H1 (cell line): Measurements from ENCODE around the gene SPTAN1. TPM values are rescaled to one million over a fixed set of nuclear protein-coding genes. Genes with fewer than 3 reads are reported as not detected.

ENCODE experiments used
- CTCF ChIA-PET: fragments of 300-600 bp; sonication (Branson Sonifier 250); formaldehyde crosslinking; loops from one replicate; lab custom pipeline; 2021; ENCODE audit not compliant: partially characterized antibody; lab: Charles Lee
- POLR2A ChIA-PET: fragments of 300-600 bp; sonication (Branson Sonifier 250); formaldehyde crosslinking; loops from one replicate; lab custom pipeline; 2021; ENCODE audit warnings: inconsistent platforms; ENCODE audit not compliant: partially characterized antibody; lab: Charles Lee
- DNase-seq, 2 experiments: peaks; one replicate each; pipeline versions ENCODE4 v3.0.0 to v3.0.0-alpha.2; 2010 to 2022; ENCODE audit warnings: low spot score in 2 of 2, low read depth in 1 of 2, mixed read lengths in 1 of 2
- FAIRE-seq: peaks from 2 replicates; lab custom pipeline; 2011; peaks lifted over from hg19 to GRCh38; lab: Jason Lieb, UNC
- H2AFZ ChIP-seq: 2 replicates; pipeline ENCODE4 v1.8.1; 2012; ENCODE audit warnings: low read length, inconsistent platforms
- H2AK5ac ChIP-seq: 2 replicates; pipeline ENCODE4 v1.6.1; 2013; ENCODE audit warnings: low read depth, low read length
- H2BK120ac ChIP-seq: replicated peaks from 2 replicates; pipeline ENCODE3; 2013; ENCODE audit warnings: low read depth, low read length, inconsistent platforms
- H2BK12ac ChIP-seq: 2 replicates; pipeline ENCODE4 v1.6.1; 2013; ENCODE audit warnings: low read depth, low read length
- H2BK15ac ChIP-seq: 2 replicates; pipeline ENCODE4 v1.6.1; 2013; ENCODE audit warnings: low read length
- H2BK20ac ChIP-seq: 2 replicates; pipeline ENCODE4 v1.6.1; 2013; ENCODE audit warnings: low read length
- H2BK5ac ChIP-seq: 2 replicates; pipeline ENCODE4 v1.6.1; 2013; ENCODE audit warnings: low read depth, low read length
- H3K14ac ChIP-seq: 2 replicates; pipeline ENCODE4 v1.6.1; 2013; ENCODE audit warnings: inconsistent platforms; ENCODE audit not compliant: insufficient read length
- H3K18ac ChIP-seq: 2 replicates; pipeline ENCODE4 v1.6.1; 2013; ENCODE audit warnings: low read length; ENCODE audit errors: extremely low read depth
- H3K23ac ChIP-seq: 2 replicates; pipeline ENCODE4 v1.6.1; 2013; ENCODE audit warnings: inconsistent platforms; ENCODE audit not compliant: insufficient read length
- H3K23me2 ChIP-seq: 2 replicates; pipeline ENCODE4 v1.6.1; 2013; ENCODE audit warnings: low read depth, low read length
- H3K27ac ChIP-seq: 2 replicates; pipeline ENCODE4 v1.6.1; 2011; ENCODE audit warnings: low read depth, low read length, inconsistent platforms
- H3K27me3 ChIP-seq, 4 experiments: replicated peaks in 1 of 4; 1 replicate in 1 of 4; 2 replicates in 3 of 4; pipeline versions ENCODE4 v1.6.1 to v1.8.1; 2011 to 2013; ENCODE audit warnings: low read length in 3 of 4, mild to moderate bottlenecking in 3 of 4, inconsistent platforms in 2 of 4, mixed read lengths in 2 of 4, moderate library complexity in 1 of 4; ENCODE audit not compliant: control insufficient read depth in 3 of 4, insufficient read depth in 3 of 4; ENCODE audit errors: extremely low read depth in 1 of 4
- H3K36me3 ChIP-seq, 4 experiments: 2 replicates each; pipeline versions ENCODE4 v1.6.1 to v1.8.1; 2011 to 2013; ENCODE audit warnings: mild to moderate bottlenecking in 4 of 4, low read length in 3 of 4, moderate library complexity in 2 of 4, control low read depth in 1 of 4, inconsistent platforms in 1 of 4; ENCODE audit not compliant: insufficient read depth in 4 of 4, control insufficient read depth in 2 of 4
- H3K4ac ChIP-seq: replicated peaks from 2 replicates; pipeline ENCODE3; 2013; ENCODE audit warnings: low read length, low read depth, mixed read lengths, inconsistent platforms; ENCODE audit not compliant: insufficient read length
- H3K4me1 ChIP-seq, 4 experiments: replicated peaks in 1 of 4; 1 replicate in 1 of 4; 2 replicates in 3 of 4; pipeline versions ENCODE4 v1.6.1 to v1.8.1; 2011 to 2013; ENCODE audit warnings: low read length in 3 of 4, inconsistent platforms in 2 of 4, mixed read lengths in 1 of 4; ENCODE audit not compliant: insufficient read depth in 4 of 4, control insufficient read depth in 3 of 4
- H3K4me2 ChIP-seq, 2 experiments: 2 replicates each; pipeline versions ENCODE4 v1.6.1 to v1.8.1; 2011 to 2013; ENCODE audit warnings: low read depth in 2 of 2, low read length in 2 of 2, control low read depth in 1 of 2, inconsistent platforms in 1 of 2, mild to moderate bottlenecking in 1 of 2; ENCODE audit not compliant: insufficient read depth in 1 of 2
- H3K4me3 ChIP-seq, 4 experiments: fragments of 200-600, 300-600 bp in 1 of 4; sonication (generic), shearing (Covaris generic), sonication (Bioruptor Twin) in 1 of 4; 2 replicates each; pipeline versions ENCODE4 v1.5.1 to v1.8.1; 2011 to 2016; ENCODE audit warnings: low read length in 4 of 4, low read depth in 3 of 4, control low read depth in 2 of 4, inconsistent platforms in 2 of 4, mild to moderate bottlenecking in 2 of 4, mixed read lengths in 1 of 4, moderate library complexity in 1 of 4; ENCODE audit not compliant: insufficient read depth in 2 of 4; ENCODE audit errors: extremely low read depth in 1 of 4
- H3K56ac ChIP-seq: replicated peaks from 2 replicates; pipeline ENCODE3; 2013; ENCODE audit warnings: low read depth, mild to moderate bottlenecking, mixed read lengths, low read length, inconsistent platforms; ENCODE audit not compliant: insufficient read length
- H3K79me1 ChIP-seq: 2 replicates; pipeline ENCODE4 v1.6.1; 2013; ENCODE audit warnings: low read depth, low read length, control low read depth
- H3K79me2 ChIP-seq, 2 experiments: 2 replicates each; pipeline versions ENCODE4 v1.6.1 to v1.8.1; 2012 to 2013; ENCODE audit warnings: low read length in 2 of 2, mild to moderate bottlenecking in 2 of 2, inconsistent platforms in 1 of 2; ENCODE audit not compliant: insufficient read depth in 2 of 2, control insufficient read depth in 1 of 2
- H3K9ac ChIP-seq, 4 experiments: replicated peaks in 1 of 4; 1 replicate in 1 of 4; 2 replicates in 3 of 4; pipeline versions ENCODE4 v1.6.1 to v1.8.1; 2011 to 2013; ENCODE audit warnings: low read depth in 3 of 4, low read length in 3 of 4, control low read depth in 2 of 4, mild to moderate bottlenecking in 2 of 4, moderate library complexity in 2 of 4, inconsistent platforms in 1 of 4; ENCODE audit errors: extremely low read depth in 1 of 4
- H3K9me3 ChIP-seq, 2 experiments: 2 replicates each; pipeline versions ENCODE4 v1.6.1 to v1.8.1; 2012 to 2013; ENCODE audit warnings: mild to moderate bottlenecking in 2 of 2, moderate library complexity in 2 of 2, control low read depth in 1 of 2, inconsistent platforms in 1 of 2, low read depth in 1 of 2, low read length in 1 of 2, mixed read lengths in 1 of 2; ENCODE audit not compliant: insufficient read depth in 2 of 2
- H4K20me1 ChIP-seq, 2 experiments: replicated peaks in 1 of 2; 2 replicates each; pipeline versions ENCODE3 to v1.8.1; 2011 to 2013; ENCODE audit warnings: inconsistent platforms in 2 of 2, low read length in 2 of 2, mild to moderate bottlenecking in 1 of 2; ENCODE audit not compliant: insufficient read depth in 2 of 2, control insufficient read depth in 1 of 2
- H4K5ac ChIP-seq: 2 replicates; pipeline ENCODE4 v1.6.1; 2013; ENCODE audit warnings: low read length, low read depth, mixed read lengths, inconsistent platforms; ENCODE audit not compliant: insufficient read length
- H4K8ac ChIP-seq: 2 replicates; pipeline ENCODE4 v1.8.0; 2013; ENCODE audit warnings: mild to moderate bottlenecking, moderate library complexity, low read length, inconsistent platforms; ENCODE audit not compliant: insufficient read depth; ENCODE audit errors: extremely low read depth
- H4K91ac ChIP-seq: replicated peaks from 2 replicates; pipeline ENCODE3; 2013; ENCODE audit warnings: low read length, mixed read lengths, inconsistent platforms; ENCODE audit not compliant: insufficient read length
- CTBP2 ChIP-seq: IDR thresholded peaks from 2 replicates; pipeline ENCODE4 v1.7.0; 2011; ENCODE audit warnings: borderline replicate concordance, mild to moderate bottlenecking, moderate library complexity, mixed read lengths, low read length; ENCODE audit not compliant: insufficient read depth, insufficient read length
- CTCF ChIP-seq, 3 experiments: IDR thresholded peaks; 1 replicate in 2 of 3; 2 replicates in 1 of 3; pipeline versions ENCODE4 v1.5.1 to v1.6.1; 2011; ENCODE audit warnings: low read length in 3 of 3, mild to moderate bottlenecking in 3 of 3, inconsistent platforms in 2 of 3, low read depth in 1 of 3, moderate library complexity in 1 of 3; ENCODE audit not compliant: insufficient read depth in 1 of 3; ENCODE audit errors: control extremely low read depth in 1 of 3
- TCF12 ChIP-seq: IDR thresholded peaks from 2 replicates; pipeline ENCODE4 v1.6.1; 2011; ENCODE audit warnings: low read depth, mild to moderate bottlenecking, low read length
- WGBS, 2 experiments: shearing (Covaris generic) in 1 of 2; methylation state at CpG; one replicate each; pipeline versions ENCODE4 v1.1.6 to v1.1.7; 2013 to 2015; ENCODE audit warnings: low lambda C conversion rate in 2 of 2, mixed read lengths in 2 of 2, inconsistent platforms in 1 of 2, low coverage in 1 of 2, missing lambda C conversion rate in 1 of 2; ENCODE audit not compliant: insufficient replicate concordance in 2 of 2, insufficient coverage in 1 of 2, insufficient read length in 1 of 2; ENCODE audit errors: extremely low coverage in 1 of 2, missing lambda C conversion rate in 1 of 2; 5-methylcytosine and 5-hydroxymethylcytosine counted together
- polyA plus RNA-seq, 7 experiments: library from polyadenylated mRNA; depleted of rRNA in 3 of 7; stranded (reverse) in 5 of 7; unstranded in 2 of 7; fragments of >200 nt in 5 of 7; fragments of 200-250 nt in 2 of 7; gene quantifications; 1 replicate in 5 of 7; 2 replicates in 1 of 7; 4 replicates in 1 of 7; pipeline versions ENCODE4 v1.2.1 to v1.2.3, GENCODE V29; 2011 to 2013; ENCODE audit warnings: missing spikeins in 2 of 7, mixed read lengths in 2 of 7
- total RNA-seq: library from RNA; stranded (reverse); fragmentation: NEBNext Ultra II Directional; extraction: Animal tissue kit (Norgen Biotek cat#: 25700); gene quantifications from 2 replicates; pipeline ENCODE4 v1.2.1, GENCODE V29; 2021

The SPTAN1 gene
- total and polyA plus RNA-seq, 2 of the 8 experiments (the other 6 are each of a cell fraction or from before 2014, with no cell fraction given) = 182 to 216 TPM

- no peak overlapping the region for H3K4me3 ChIP-seq
- 93% methylated on average over 4 of the region's 4 CpGs; no CpG with 5 or more reads in 1 of the 2 experiments for WGBS, 2 experiments
- H3K9me3 ChIP-seq = no peaks in the 10 kb centered on the region
- FAIRE-seq (no peak), DNase-seq (no peak)
- H4K91ac ChIP-seq = no peak overlapping the region
- H3K23me2 ChIP-seq = no peaks in the 10 kb centered on the region
- H3K4me2 ChIP-seq = no peak overlapping the region
- H3K18ac ChIP-seq = no peak overlapping the region
- no peak overlapping the region for H2BK15ac ChIP-seq
- no peaks in the 10 kb centered on the region for H3K27me3 ChIP-seq
- TF ChIP-seq CTCF (IDR thresholded peaks at IDR 0.05; ENCODE audit: control extremely low read depth in 1 of 3, insufficient read depth in 1 of 3, low read depth in 1 of 3, low read length in 3 of 3) (no peak), CTBP2 (no peak), TCF12 (no peak)
- H3K36me3 ChIP-seq = peaks cover 11 to 23% (median 17%) of the 10 kb centered on the region in 4 experiments; a peak in 6 of 8 replicates
- H2AFZ ChIP-seq = no peak overlapping the region
- H2BK20ac ChIP-seq = no peak overlapping the region
- no peak overlapping the region for H2BK120ac ChIP-seq
- H3K79me2 ChIP-seq = no peaks in the 10 kb centered on the region; a peak in 1 of 4 replicates
- no peak overlapping the region for H4K5ac ChIP-seq
- H3K9ac ChIP-seq = no peak overlapping the region
- no peak overlapping the region for H4K8ac ChIP-seq
- no peak overlapping the region for H3K27ac ChIP-seq
- H3K56ac ChIP-seq = no peak overlapping the region
- H3K14ac ChIP-seq = no peak overlapping the region
- peaks cover 10% of the 10 kb centered on the region; the same call in 1 of the 2 replicates for H3K79me1 ChIP-seq
- POLR2A ChIA-PET = interaction anchor here (0.7 to 15.6 kb wide), 7 partner anchors 11 to 234 kb away, joined by 3 to 313 read pairs (median 4); partner anchors contain the start of genes PKN3 and SET
- no peak overlapping the region for H2BK12ac ChIP-seq
- no peak overlapping the region for H2BK5ac ChIP-seq
- H2AK5ac ChIP-seq = no peak overlapping the region
- H4K20me1 ChIP-seq = peaks cover 3 to 23% of the 10 kb centered on the region in 2 experiments
- peaks cover 0 to 14% (median 11%) of the 10 kb centered on the region in 4 experiments; a peak in 5 of 7 replicates for H3K4me1 ChIP-seq
- H3K23ac ChIP-seq = no peak overlapping the region
- CTCF ChIA-PET = interaction anchor here (0.6 to 2.3 kb wide), 9 partner anchors 14 to 555 kb away, joined by 3 to 8 read pairs (median 3); no protein-coding TSS in a partner anchor
- no peak overlapping the region for H3K4ac ChIP-seq
Measured at GRCh38 chr9:128638580-128638979, 86.2 kb downstream of the SPTAN1 start.
